GM12873 (cell line): ENCODE results near the gene TRPM3.

ENCODE experiments used
- TF ChIP-seq, protein P1 (sequence below): IDR thresholded peaks from 2 replicates; pipeline ENCODE4 v1.5.1; 2012; ENCODE audit warnings: low read depth, mild to moderate bottlenecking, moderate library complexity, low read length, control low read depth; ENCODE audit not compliant: insufficient read depth; ENCODE audit errors: missing control alignments

The TRPM3 gene

DNA sequence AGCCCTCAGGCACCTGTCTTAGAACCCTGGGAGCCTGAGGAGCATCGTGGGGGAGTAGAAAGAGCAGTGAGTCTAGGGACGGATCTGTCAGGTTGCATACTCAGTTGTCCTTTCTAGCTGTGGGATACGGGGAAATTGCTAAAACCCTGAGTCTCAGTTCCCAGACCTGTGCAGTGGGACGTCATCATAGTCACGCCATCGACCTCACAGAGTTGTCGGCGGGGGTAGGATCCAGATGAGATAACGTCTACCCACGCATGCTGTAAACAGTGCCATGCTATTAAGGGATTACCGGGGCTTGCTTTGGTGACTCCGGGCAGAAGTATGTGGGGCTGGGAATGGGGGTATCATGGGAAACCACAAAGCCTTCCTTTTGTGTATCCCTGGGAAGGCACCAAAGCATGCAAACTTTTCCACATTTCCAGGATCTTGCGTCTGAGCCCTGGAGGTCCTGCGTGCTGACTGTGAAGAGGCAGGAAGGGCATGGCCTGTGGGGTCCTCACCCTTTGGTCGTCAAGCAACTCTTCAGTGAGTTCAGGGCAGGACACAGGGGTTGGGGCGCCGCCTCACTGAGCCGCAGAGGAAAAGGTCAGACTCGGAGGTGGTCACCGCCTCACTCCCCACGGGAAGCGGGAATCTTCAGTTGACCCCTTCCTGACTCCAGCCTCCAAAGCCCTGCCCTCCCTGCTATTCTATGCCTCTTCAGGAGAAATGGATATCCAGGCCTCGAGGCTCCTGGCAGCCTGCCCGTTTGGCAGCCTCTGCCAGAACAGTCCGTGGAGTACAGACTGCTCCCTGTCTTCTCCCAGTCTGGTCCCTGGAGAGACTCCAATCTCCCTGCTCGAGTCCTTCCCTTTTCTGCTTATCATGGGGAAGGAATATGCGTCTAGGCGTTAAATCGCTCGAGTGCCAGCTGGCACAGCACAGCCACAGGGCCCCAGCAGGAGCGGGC lies 520.1 kb downstream of the TRPM3 start:
- TF ChIP-seq, protein P1, sequence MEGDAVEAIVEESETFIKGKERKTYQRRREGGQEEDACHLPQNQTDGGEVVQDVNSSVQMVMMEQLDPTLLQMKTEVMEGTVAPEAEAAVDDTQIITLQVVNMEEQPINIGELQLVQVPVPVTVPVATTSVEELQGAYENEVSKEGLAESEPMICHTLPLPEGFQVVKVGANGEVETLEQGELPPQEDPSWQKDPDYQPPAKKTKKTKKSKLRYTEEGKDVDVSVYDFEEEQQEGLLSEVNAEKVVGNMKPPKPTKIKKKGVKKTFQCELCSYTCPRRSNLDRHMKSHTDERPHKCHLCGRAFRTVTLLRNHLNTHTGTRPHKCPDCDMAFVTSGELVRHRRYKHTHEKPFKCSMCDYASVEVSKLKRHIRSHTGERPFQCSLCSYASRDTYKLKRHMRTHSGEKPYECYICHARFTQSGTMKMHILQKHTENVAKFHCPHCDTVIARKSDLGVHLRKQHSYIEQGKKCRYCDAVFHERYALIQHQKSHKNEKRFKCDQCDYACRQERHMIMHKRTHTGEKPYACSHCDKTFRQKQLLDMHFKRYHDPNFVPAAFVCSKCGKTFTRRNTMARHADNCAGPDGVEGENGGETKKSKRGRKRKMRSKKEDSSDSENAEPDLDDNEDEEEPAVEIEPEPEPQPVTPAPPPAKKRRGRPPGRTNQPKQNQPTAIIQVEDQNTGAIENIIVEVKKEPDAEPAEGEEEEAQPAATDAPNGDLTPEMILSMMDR = no peak

DNA sequence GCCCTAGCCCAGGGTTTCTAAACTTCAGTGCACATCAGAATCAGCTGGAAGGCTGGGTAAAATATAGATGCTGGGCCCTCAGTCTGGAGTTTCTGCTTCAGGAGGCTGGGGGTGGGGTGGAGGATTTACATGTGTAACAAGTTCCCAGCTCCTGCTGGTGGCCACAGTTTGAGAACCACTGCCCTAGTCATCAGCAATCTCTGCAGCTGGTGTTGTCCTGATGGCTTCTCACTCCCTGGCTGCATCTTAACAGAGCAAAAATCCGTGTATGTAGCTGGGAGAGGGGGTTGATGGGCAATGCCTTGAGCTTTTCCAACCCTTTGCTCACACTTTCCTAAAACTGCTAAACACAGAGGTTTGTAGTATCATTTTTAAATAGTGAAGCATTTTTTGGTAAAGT lies 520.9 kb downstream of the TRPM3 start:
- TF ChIP-seq, protein P1 = no peak

DNA sequence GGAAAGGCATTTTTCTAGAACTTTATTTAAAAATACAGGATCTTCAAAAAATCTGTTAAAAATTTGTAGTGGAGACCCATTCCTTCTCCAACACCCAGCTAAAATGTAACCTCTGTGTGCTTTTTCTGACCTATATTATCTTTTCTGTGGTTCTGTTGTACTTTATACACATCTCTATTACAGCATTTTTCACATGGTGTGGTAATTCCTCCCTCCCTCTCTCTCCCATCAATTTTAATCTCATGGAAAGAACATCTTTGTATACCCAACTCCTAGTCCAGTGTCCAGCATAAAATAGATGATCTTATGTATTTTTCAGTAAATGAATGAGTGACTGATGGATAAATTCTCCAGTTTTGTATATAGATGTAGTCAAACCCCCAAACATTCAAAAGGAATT lies 523.5 kb downstream of the TRPM3 start:
- TF ChIP-seq, protein P1 = no peak

DNA sequence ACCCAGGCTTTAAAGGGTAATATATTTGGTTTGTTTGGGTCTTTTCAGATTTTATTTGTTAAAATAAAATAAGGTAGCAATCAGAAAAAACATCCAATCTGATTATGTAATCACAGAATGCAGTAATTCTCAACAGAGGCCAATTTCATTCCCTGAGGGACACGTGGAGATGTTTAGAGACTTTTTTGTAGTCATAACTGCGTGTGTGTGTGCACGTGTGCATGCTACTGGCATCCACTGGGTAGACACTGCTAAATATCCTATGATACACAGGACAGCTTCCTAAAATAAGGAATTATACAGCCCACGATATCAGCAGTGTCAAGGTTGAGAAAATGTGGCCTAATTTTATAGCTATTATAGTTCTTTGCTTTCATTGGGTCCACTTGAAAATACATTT lies 526.2 kb downstream of the TRPM3 start:
- TF ChIP-seq, protein P1 = no peak

DNA sequence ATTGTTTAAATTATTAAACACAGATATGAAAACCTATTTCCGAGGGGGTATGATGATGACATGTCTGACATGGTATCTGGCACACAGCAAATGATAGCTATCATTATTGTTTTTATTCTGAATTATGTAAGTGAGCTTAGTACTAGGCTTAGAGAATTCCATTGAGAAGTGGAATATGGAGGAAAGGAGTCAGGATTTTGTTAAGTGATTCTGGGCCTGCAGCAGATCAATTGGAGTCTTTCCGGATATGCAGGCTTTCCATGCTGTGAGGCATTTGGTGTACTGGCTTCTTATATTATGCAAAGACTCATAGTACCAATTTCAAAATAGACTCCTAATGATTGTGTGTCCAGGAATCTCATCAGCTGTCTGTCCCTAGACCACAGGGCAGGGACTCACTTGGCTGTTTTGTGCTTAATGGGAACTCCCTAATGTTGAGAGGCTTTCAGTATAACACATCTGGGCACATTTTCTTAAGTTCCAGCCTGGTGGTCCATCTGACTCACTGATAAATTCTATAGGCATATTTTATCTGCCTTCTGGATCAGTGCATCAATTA lies 527.0 kb downstream of the TRPM3 start:
- TF ChIP-seq, protein P1 = no peak

DNA sequence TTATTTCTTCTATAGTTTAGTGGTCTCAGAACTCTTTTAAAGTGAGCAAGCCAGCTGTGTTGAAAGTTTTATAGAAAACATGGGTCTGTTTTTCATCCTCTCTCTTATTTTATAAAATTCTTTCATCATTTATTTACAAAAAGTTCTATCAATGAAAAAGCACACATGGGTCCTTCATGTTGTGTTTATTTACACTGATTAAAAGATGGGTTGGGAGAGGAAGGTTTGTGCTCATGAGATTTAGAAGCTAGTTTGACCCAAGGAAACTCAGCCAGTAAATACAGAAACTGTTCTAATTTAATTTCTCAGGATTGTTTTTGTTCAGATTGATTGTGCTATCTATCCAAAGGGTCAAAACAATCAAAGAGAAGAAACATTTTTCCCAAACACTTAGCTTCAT lies 528.2 kb downstream of the TRPM3 start:
- TF ChIP-seq, protein P1 = no peak

DNA sequence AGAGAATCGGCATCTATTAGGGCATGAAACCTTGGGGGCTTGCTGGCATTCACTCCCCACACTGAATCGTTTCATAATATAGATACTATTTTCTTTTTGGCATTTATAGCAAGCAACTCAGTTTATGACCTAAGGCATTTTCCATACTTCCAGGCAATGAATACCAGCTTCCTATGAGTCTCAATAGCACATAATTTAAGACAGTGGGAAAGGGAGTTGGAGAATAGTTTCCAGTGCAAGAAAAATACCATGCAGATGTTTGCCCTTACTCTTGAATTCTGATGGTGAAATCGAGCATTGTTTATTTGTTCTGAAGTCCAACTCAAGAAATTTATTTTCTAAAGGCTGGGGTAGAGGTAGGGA lies 531.1 kb downstream of the TRPM3 start:
- TF ChIP-seq, protein P1 = no peak
